IMR-90 (cell line): ENCODE results near the gene GSE1. TPM values are rescaled to one million over a fixed set of nuclear protein-coding genes. Genes with fewer than 3 reads are reported as not detected.

Experiments used
- ATAC-seq: fragments of 200-7000 bp; cut with Tn5 transposase; 2 replicates; pipeline ENCODE4 v1.9.1; 2020; ENCODE audit warnings: low read depth, mild to moderate bottlenecking, moderate library complexity
- BruUV-seq: library from RNA; stranded (reverse); fragments of 400-500 nt; replicated peaks from 2 replicates; lab custom pipeline; 2021; lab: Mats Ljungman, UMichigan
- CTCF ChIA-PET: fragments of 300-600 bp; formaldehyde crosslinking; extraction: SDS; loops from one replicate; lab custom pipeline; 2021; ENCODE audit warnings: antibody characterized with exemption; lab: Yijun Ruan, JAX
- POLR2A ChIA-PET: fragments of 300-600 bp; sonication (Branson Sonifier 250); formaldehyde crosslinking; loops from one replicate; lab custom pipeline; 2022; ENCODE audit warnings: antibody characterized with exemption; ENCODE audit not compliant: unreplicated experiment; lab: Charles Lee
- DNase-seq: peaks from one replicate; pipeline ENCODE4 v3.0.0; 2013
- H2AFZ ChIP-seq: replicated peaks from 2 replicates; pipeline ENCODE3; 2013; ENCODE audit warnings: low read length, mild to moderate bottlenecking; ENCODE audit not compliant: poor library complexity
- H2AK5ac ChIP-seq: 2 replicates; pipeline ENCODE4 v1.6.1; 2013; ENCODE audit warnings: low read depth, low read length, inconsistent platforms
- H2AK9ac ChIP-seq: replicated peaks from 2 replicates; pipeline ENCODE3; 2013; ENCODE audit warnings: mild to moderate bottlenecking, low read depth, low read length, moderate library complexity; ENCODE audit not compliant: poor library complexity
- H2BK120ac ChIP-seq: 2 replicates; pipeline ENCODE4 v1.6.1; 2013; ENCODE audit warnings: low read depth, low read length, inconsistent platforms
- H2BK15ac ChIP-seq: 3 replicates; pipeline ENCODE4 v1.6.1; 2013; ENCODE audit warnings: low read depth, low read length, inconsistent platforms
- H2BK20ac ChIP-seq: 2 replicates; pipeline ENCODE4 v1.6.1; 2013; ENCODE audit warnings: low read depth, mild to moderate bottlenecking, inconsistent platforms, low read length, moderate library complexity
- H2BK5ac ChIP-seq: 2 replicates; pipeline ENCODE4 v1.6.1; 2013; ENCODE audit warnings: mild to moderate bottlenecking, low read depth, low read length, inconsistent platforms; ENCODE audit not compliant: poor library complexity, severe bottlenecking
- H3K14ac ChIP-seq: replicated peaks from 2 replicates; pipeline ENCODE4 v1.6.1; 2013; ENCODE audit warnings: low read depth, low read length, inconsistent platforms
- H3K18ac ChIP-seq: 2 replicates; pipeline ENCODE4 v1.6.1; 2013; ENCODE audit warnings: low read depth, low read length, control low read depth
- H3K23ac ChIP-seq: 2 replicates; pipeline ENCODE4 v1.6.1; 2013; ENCODE audit warnings: low read depth, low read length, inconsistent platforms
- H3K27ac ChIP-seq: 2 replicates; pipeline ENCODE4 v1.5.1; 2013; ENCODE audit warnings: mild to moderate bottlenecking, control low read depth, low read length; ENCODE audit not compliant: insufficient read depth
- H3K27me3 ChIP-seq: 2 replicates; pipeline ENCODE4 v1.6.1; 2013; ENCODE audit warnings: low read length; ENCODE audit not compliant: control insufficient read depth, insufficient read depth
- H3K36me3 ChIP-seq: 2 replicates; pipeline ENCODE4 v1.6.1; 2013; ENCODE audit warnings: low read length, mixed read lengths; ENCODE audit not compliant: control insufficient read depth, insufficient read depth
- H3K4ac ChIP-seq: 2 replicates; pipeline ENCODE4 v1.6.1; 2013; ENCODE audit warnings: low read depth, low read length, inconsistent platforms
- H3K4me1 ChIP-seq: 2 replicates; pipeline ENCODE4 v1.6.1; 2013; ENCODE audit warnings: low read length, mixed read lengths; ENCODE audit not compliant: control insufficient read depth, insufficient read depth
- H3K4me2 ChIP-seq: 2 replicates; pipeline ENCODE4 v1.6.1; 2013; ENCODE audit warnings: low read depth, mild to moderate bottlenecking, control low read depth, low read length, moderate library complexity
- H3K4me3 ChIP-seq: 2 replicates; pipeline ENCODE4 v1.5.1; 2013; ENCODE audit warnings: low read depth, mild to moderate bottlenecking, control low read depth, low read length, moderate library complexity; ENCODE audit not compliant: insufficient read depth
- H3K56ac ChIP-seq: 2 replicates; pipeline ENCODE4 v1.6.1; 2013; ENCODE audit warnings: low read length, inconsistent platforms; ENCODE audit not compliant: insufficient read depth; ENCODE audit errors: extremely low read depth
- H3K79me1 ChIP-seq, 2 experiments: 2 replicates each; pipeline ENCODE4 v1.6.1; 2013; ENCODE audit warnings: low read length in 2 of 2, inconsistent platforms in 1 of 2, low read depth in 1 of 2
- H3K9ac ChIP-seq: 2 replicates; pipeline ENCODE4 v1.6.1; 2013; ENCODE audit warnings: low read depth, low read length, control low read depth
- H3K9me1 ChIP-seq: 2 replicates; pipeline ENCODE4 v1.6.1; 2013; ENCODE audit warnings: low read length, inconsistent platforms; ENCODE audit not compliant: insufficient read depth
- H3K9me3 ChIP-seq: 2 replicates; pipeline ENCODE4 v1.6.1; 2013; ENCODE audit warnings: low read length; ENCODE audit not compliant: control insufficient read depth, insufficient read depth
- H4K20me1 ChIP-seq: 2 replicates; pipeline ENCODE4 v1.6.1; 2013; ENCODE audit warnings: low read length, inconsistent platforms; ENCODE audit not compliant: insufficient read depth
- H4K5ac ChIP-seq: 2 replicates; pipeline ENCODE4 v1.6.1; 2013; ENCODE audit warnings: mild to moderate bottlenecking, low read depth, low read length, control low read depth
- H4K8ac ChIP-seq, 2 experiments: 2 replicates each; pipeline ENCODE4 v1.6.1; 2013; ENCODE audit warnings: low read depth in 2 of 2, low read length in 2 of 2, control low read depth in 1 of 2, inconsistent platforms in 1 of 2
- H4K91ac ChIP-seq: 2 replicates; pipeline ENCODE4 v1.6.1; 2013; ENCODE audit warnings: low read depth, low read length, inconsistent platforms; ENCODE audit not compliant: insufficient read depth
- BHLHE40 ChIP-seq: fragments of 150-350 bp; IDR thresholded peaks from 2 replicates; pipeline ENCODE4 v1.6.1; 2016; ENCODE audit warnings: mild to moderate bottlenecking, low read depth, low read length
- FOS ChIP-seq: fragments of 150-350 bp; IDR thresholded peaks from 2 replicates; pipeline ENCODE4 v1.6.1; 2016; ENCODE audit warnings: low read depth, low read length
- MAZ ChIP-seq: IDR thresholded peaks from 2 replicates; pipeline ENCODE4 v1.6.1; 2012; ENCODE audit warnings: low read depth, mild to moderate bottlenecking, low read length, improper control_type of control experiment, moderate library complexity, borderline replicate concordance
- RCOR1 ChIP-seq: IDR thresholded peaks from 2 replicates; pipeline ENCODE4 v1.6.1; 2012; ENCODE audit warnings: mild to moderate bottlenecking, low read length, improper control_type of control experiment; ENCODE audit not compliant: insufficient replicate concordance
- RFX5 ChIP-seq: IDR thresholded peaks from 2 replicates; pipeline ENCODE4 v1.8.0; 2012; ENCODE audit warnings: low read depth, mild to moderate bottlenecking, low read length, moderate library complexity
- SMC3 ChIP-seq: fragments of 150-350 bp; IDR thresholded peaks from 2 replicates; pipeline ENCODE4 v1.6.1; 2016; ENCODE audit warnings: low read depth, mild to moderate bottlenecking, antibody characterized with exemption, low read length, moderate library complexity
- WGBS, 2 experiments: methylation state at CpG; one replicate each; pipeline versions ENCODE4 v1.1.5 to v1.1.7; 2013; ENCODE audit warnings: missing lambda C conversion rate in 2 of 2; ENCODE audit not compliant: insufficient read length in 1 of 2; ENCODE audit errors: extremely low coverage in 2 of 2; 5-methylcytosine and 5-hydroxymethylcytosine counted together
- dilution Hi-C: fragments of 300-500 bp; cut with HindIII; formaldehyde crosslinking; loops from one replicate; pipeline ENCODE4 v1.14.3; 2018; ENCODE audit warnings: low sequenced_read_pairs; ENCODE audit not compliant: unreplicated experiment
- in situ Hi-C: fragments of 300-500 bp; cut with MboI; formaldehyde crosslinking; loops from 3 replicates; pipeline ENCODE4 v1.14.3; 2019; ENCODE audit warnings: low sequenced_read_pairs, inconsistent platforms, mixed read lengths
- intact Hi-C: fragments of 100-400 bp; cut with micrococcal nuclease; formaldehyde crosslinking; loops from 2 replicates; pipeline ENCODE4 v1.10.0; 2022
- polyA plus RNA-seq, 3 experiments: library from polyadenylated mRNA; depleted of rRNA; stranded (reverse); fragments of >200 nt; gene quantifications; 2 replicates each; pipeline ENCODE4 v1.2.3, GENCODE V29; 2012; ENCODE audit warnings: low replicate concordance in 1 of 3
- total RNA-seq: library from RNA; depleted of rRNA; stranded (reverse); fragments of >200 nt; gene quantifications from 2 replicates; pipeline ENCODE4 v1.2.3, GENCODE V29; 2012

The GSE1 gene
- total and polyA plus RNA-seq, 2 of the 4 experiments (the other 2 are of a cell fraction) = 14.9 to 25.5 TPM

DNA sequence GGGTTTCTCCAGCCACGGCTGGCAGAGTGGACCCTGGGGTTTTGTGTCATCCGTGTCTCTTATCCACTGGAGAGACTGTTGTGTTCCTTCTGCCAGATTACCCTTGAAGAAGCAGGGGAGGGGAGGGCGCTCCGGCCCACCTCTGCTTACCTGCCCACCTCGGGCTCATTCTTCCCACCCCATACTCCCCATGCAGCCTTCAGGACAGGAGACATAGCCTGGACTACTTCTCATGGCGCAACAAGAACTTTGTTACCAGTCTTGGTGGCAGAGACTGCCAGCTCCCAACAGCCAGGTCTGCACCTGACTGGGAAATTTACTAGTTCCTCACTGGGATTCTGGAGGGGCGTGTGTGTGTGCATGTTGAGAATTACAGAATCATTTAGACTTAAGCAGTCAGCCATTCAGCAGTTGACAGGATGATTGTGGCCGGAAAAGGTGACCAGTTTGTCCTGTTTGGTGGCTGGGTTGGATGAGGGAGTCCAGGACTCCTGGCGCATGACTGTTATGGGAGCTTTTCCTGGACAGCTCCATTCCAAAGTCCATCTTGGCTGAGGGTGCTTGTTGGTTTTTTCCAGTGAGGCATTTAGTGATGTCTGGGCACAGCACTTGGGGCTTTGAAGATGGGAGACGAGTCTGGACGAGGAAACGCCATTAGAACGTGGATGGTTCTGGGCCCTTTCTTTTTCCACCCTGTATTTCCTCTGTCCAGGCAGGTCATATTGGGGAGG, 8.7 kb downstream of the GSE1 start:
- no peaks in the 10 kb centered on the region for H3K4me1 ChIP-seq
- no TSS peak for BruUV-seq

More for the DNA sequence above, 8.7 kb downstream of the GSE1 start:
- no peak overlapping the region for H2BK20ac ChIP-seq
- no peak overlapping the region for H2BK120ac ChIP-seq
- no peak overlapping the region for H3K4ac ChIP-seq
- H4K8ac ChIP-seq = no peak overlapping the region
- in situ Hi-C loops (no loop called here), dilution Hi-C loops (no loop called here), intact Hi-C loops (no loop called here)
- H2BK15ac ChIP-seq = no peak overlapping the region
- peaks cover 7% of the 10 kb centered on the region; the same call in 1 of the 2 replicates for H3K9me1 ChIP-seq
- no peak overlapping the region for H2BK5ac ChIP-seq
- DNase-seq (no peak), ATAC-seq (no peak)
- H3K4me2 ChIP-seq = no peak overlapping the region
- no peak overlapping the region for H3K27ac ChIP-seq
- H3K36me3 ChIP-seq = no peaks in the 10 kb centered on the region; the same call in 1 of the 2 replicates
- no CpG with 5 or more reads among the region's 13 CpGs for WGBS, 2 experiments
- no peak overlapping the region for H2AK9ac ChIP-seq
- no peak overlapping the region for H4K91ac ChIP-seq
- TF ChIP-seq SMC3 (no peak), MAZ (no peak), RFX5 (no peak), FOS (no peak), BHLHE40 (no peak), RCOR1 (no peak)
- no peak overlapping the region for H3K56ac ChIP-seq
- H3K9ac ChIP-seq = no peak overlapping the region
- POLR2A ChIA-PET = no interaction called here
- peaks cover 29 to 89% of the 10 kb centered on the region in 2 experiments for H3K79me1 ChIP-seq
- H4K20me1 ChIP-seq = peaks cover 98% of the 10 kb centered on the region
- H3K14ac ChIP-seq = no peak overlapping the region
- no peak overlapping the region for H2AFZ ChIP-seq
- no peaks in the 10 kb centered on the region for H3K27me3 ChIP-seq
- no peak overlapping the region for H3K4me3 ChIP-seq
- no peak overlapping the region for H3K23ac ChIP-seq
- H3K9me3 ChIP-seq = no peaks in the 10 kb centered on the region
- H4K5ac ChIP-seq = no peak overlapping the region
- CTCF ChIA-PET = no interaction called here
- no peak overlapping the region for H3K18ac ChIP-seq
- no peak overlapping the region for H2AK5ac ChIP-seq
